G401.6 (cell line): ENCODE measurements around the gene RDH16.
"Not testable (repeated sequence)": the region's sequence is repeated elsewhere in the genome, so short reads cannot be mapped to it uniquely, and the experiment has no call there.

Experiments
- FAIRE-seq: peaks from 2 replicates; lab custom pipeline; 2012; peaks lifted over from hg19 to GRCh38; lab: Jason Lieb, UNC

RDH16 gene

GRCh38 chr12:56921346-56921745, 36.1 kb downstream of the RDH16 start:
- FAIRE-seq, result no peak

- not testable (repeated sequence) for FAIRE-seq
Measured at GRCh38 chr12:56918139-56918538, 39.3 kb downstream of the RDH16 start.

GRCh38 chr12:56916996-56917333, 40.4 kb downstream of the RDH16 start:
- no peak for FAIRE-seq

- no peak for FAIRE-seq
Measured at GRCh38 chr12:56916296-56916995, 41.0 kb downstream of the RDH16 start.

- no peak for FAIRE-seq
Measured at GRCh38 chr12:56914724-56915123, 42.7 kb downstream of the RDH16 start.

- FAIRE-seq, result peak; percentile 99
Measured at GRCh38 chr12:56914256-56914655, 43.2 kb downstream of the RDH16 start.

GRCh38 chr12:56909403-56909802, 48.0 kb downstream of the RDH16 start:
- FAIRE-seq, result not testable (repeated sequence)

GRCh38 chr12:56908136-56908535, 49.3 kb downstream of the RDH16 start:
- no peak for FAIRE-seq

GRCh38 chr12:56905852-56906251, 51.6 kb downstream of the RDH16 start:
- no peak for FAIRE-seq

- FAIRE-seq, result no peak
Measured at GRCh38 chr12:56903374-56903773, 54.0 kb downstream of the RDH16 start.
